NCI-H460 (cell line): ENCODE measurements around the gene MMP14. TPM values are rescaled to one million over a fixed set of nuclear protein-coding genes. Genes with fewer than 3 reads are reported as not detected.
"Not testable (repeated sequence)": the region's sequence is repeated elsewhere in the genome, so short reads cannot be mapped to it uniquely, and the experiment has no call there.

ENCODE experiments used
- DNase-seq: peaks from one replicate; pipeline ENCODE4 v3.0.0-alpha.2; 2016; ENCODE audit warnings: low read depth; ENCODE audit errors: extremely low read depth
- total RNA-seq: library from RNA; depleted of rRNA; stranded (reverse); fragments of >200 nt; shearing (Covaris generic); gene quantifications from 2 replicates; pipeline ENCODE4 v1.2.3, GENCODE V29; 2014

MMP14 gene
- total RNA-seq, 1 experiment from 2014 or later, result 0.30 TPM

DNA sequence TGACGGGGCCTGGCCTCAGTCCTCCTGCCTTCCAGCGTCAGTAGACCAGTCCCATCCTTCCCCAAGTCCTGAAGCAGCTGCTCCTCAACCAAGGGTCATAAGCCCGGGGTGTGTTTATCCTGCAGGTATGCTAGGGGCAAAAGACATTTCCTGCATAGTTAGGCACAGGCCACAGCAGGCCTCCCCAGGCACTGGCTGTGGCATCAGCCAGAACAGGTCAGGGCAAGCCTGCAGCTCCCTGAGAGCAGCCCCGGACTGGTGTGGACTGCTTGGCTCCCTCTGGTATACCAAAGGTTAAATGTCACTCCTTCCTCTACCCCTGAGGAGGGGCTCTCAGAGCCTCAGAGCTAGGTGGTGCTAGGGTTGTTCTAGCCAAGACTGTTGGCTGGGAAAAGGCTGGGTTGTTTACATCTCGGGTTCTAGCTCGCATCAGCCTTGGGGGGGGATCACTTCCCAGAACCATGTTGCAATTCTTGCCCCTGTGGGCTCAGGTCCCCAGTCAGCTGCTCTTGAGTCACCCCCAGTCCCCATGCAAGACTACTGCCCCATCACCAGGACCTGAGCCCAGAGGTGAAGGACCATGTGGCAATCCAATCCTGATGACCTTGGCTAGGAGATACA is 2.9 kb downstream of the MMP14 start:
- no peak for DNase-seq

DNA sequence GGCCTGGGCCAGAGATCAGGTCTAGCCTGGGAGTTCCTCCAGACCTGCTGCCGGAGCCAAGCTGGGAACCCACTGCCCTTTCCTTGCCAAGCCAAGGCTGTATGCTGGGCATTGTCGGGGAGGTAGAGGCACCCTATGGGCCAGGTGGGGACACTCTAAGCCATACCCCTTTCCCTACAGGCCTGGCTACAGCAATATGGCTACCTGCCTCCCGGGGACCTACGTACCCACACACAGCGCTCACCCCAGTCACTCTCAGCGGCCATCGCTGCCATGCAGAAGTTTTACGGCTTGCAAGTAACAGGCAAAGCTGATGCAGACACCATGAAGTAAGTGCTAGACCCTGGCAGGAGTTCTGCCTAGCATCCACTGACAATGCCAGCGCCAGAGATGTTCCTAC is 4.9 kb downstream of the MMP14 start:
- DNase-seq, result no peak

DNA sequence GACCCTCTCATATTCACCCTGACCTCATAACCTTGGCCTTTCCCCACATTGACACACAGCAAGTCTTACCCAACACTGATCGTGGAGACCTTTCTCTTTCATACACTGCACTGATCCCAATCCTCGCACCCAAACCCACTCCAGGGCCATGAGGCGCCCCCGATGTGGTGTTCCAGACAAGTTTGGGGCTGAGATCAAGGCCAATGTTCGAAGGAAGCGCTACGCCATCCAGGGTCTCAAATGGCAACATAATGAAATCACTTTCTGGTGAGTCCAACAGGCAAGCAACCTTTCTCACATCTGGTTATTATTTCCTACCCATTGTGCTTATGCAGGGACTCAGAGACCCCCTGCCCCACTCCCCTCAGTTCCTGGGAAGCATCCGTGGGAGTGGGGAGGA is 5.4 kb downstream of the MMP14 start:
- DNase-seq, result no peak

DNA sequence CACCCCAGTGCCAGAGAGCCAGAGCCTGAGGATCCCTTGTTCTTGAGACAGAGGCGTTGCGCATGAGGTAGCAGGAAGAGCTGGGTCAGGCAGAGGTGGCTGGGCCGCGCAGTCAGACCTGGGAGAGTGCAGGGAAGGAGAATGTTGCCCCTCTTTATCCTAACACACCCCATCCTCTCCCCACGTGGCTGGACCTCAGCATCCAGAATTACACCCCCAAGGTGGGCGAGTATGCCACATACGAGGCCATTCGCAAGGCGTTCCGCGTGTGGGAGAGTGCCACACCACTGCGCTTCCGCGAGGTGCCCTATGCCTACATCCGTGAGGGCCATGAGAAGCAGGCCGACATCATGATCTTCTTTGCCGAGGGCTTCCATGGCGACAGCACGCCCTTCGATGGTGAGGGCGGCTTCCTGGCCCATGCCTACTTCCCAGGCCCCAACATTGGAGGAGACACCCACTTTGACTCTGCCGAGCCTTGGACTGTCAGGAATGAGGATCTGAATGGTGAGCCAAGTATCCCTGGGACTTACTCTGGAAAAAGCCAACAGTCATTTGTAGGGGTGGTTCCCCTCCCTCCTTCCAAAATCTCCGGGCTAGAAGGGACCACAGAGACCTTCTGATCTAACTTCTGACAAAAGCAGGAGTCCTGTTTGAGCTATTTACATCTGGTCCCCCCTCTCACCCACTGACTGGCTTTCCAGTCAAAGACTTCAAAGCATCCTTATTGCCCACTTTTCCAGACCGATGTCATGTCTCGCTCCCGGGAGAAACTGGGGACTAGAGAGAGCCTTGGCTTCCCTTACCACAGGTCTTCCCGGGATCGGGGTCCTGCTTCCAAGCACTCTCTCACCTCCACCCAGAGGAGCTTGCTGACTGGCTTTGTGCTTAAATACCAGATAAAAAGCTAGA is 6.1 kb downstream of the MMP14 start:
- DNase-seq, result no peak

DNA sequence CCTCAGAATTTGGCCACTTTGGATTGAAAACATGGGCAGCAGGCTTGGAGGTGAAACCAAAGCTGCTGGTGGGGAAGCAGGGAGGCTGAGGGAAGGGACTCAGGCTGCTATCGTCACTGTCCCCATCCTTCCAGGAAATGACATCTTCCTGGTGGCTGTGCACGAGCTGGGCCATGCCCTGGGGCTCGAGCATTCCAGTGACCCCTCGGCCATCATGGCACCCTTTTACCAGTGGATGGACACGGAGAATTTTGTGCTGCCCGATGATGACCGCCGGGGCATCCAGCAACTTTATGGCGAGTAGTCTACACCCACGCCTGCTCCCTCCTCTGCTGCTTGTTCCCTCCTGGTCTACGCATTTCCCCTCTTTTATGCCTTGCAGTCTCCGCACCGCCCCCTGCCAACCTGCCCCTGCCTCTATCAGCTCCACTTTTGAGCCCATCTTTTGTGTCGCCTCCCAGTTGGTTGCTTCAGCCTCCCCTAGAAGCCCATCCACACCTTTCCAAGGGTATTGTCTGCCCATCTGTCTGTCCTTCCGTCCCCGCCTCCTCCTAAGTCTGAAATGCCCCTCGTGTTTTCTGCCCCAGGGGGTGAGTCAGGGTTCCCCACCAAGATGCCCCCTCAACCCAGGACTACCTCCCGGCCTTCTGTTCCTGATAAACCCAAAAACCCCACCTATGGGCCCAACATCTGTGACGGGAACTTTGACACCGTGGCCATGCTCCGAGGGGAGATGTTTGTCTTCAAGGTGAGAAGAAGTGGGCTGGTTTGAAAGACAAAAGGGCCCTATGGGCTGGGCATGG is 6.9 kb downstream of the MMP14 start:
- DNase-seq, result no peak

DNA sequence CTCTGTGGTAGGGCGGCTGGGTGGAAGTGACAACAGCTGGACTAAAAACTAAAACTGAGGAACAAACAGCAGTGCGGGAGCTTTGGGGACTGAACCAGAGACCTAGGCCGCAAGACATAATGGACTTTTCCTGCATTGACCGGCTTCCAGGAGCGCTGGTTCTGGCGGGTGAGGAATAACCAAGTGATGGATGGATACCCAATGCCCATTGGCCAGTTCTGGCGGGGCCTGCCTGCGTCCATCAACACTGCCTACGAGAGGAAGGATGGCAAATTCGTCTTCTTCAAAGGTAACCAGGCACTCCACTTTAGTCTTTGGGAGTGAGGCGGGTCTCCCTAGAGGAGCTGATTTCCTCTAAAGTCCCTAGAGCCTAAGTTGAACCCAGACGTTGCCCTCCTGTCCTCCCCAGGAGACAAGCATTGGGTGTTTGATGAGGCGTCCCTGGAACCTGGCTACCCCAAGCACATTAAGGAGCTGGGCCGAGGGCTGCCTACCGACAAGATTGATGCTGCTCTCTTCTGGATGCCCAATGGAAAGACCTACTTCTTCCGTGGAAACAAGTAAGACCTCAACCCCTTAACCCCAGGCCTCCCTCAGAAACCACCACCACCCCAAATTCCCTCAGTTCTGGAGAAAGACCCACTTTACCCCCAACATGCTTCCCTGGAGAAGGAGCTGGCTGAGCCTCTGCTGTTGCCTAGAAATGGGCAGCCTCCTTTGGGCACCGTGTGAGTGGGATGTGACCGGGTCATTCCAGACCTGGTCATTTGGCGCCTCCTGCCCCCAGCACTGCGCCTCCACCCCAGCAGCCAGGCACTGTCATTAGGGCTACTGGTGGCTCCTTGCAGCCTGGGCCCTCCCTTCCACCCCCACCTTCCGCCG is 8.1 kb downstream of the MMP14 start:
- DNase-seq, result no peak

DNA sequence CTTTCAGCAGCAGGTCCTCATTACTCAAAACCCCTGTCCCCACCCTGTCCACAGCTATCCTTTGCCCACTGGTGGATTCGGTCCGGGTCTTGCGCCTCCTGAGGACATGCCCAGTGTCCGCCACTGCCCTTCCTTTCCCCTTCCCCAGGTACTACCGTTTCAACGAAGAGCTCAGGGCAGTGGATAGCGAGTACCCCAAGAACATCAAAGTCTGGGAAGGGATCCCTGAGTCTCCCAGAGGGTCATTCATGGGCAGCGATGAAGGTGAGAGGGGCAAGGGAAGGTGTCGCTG is 8.7 kb downstream of the MMP14 start:
- no peak for DNase-seq

DNA sequence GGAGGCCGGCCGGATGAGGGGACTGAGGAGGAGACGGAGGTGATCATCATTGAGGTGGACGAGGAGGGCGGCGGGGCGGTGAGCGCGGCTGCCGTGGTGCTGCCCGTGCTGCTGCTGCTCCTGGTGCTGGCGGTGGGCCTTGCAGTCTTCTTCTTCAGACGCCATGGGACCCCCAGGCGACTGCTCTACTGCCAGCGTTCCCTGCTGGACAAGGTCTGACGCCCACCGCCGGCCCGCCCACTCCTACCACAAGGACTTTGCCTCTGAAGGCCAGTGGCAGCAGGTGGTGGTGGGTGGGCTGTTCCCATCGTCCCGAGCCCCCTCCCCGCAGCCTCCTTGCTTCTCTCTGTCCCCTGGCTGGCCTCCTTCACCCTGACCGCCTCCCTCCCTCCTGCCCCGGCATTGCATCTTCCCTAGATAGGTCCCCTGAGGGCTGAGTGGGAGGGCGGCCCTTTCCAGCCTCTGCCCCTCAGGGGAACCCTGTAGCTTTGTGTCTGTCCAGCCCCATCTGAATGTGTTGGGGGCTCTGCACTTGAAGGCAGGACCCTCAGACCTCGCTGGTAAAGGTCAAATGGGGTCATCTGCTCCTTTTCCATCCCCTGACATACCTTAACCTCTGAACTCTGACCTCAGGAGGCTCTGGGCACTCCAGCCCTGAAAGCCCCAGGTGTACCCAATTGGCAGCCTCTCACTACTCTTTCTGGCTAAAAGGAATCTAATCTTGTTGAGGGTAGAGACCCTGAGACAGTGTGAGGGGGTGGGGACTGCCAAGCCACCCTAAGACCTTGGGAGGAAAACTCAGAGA is 9.6 kb downstream of the MMP14 start:
- no peak for DNase-seq

DNA sequence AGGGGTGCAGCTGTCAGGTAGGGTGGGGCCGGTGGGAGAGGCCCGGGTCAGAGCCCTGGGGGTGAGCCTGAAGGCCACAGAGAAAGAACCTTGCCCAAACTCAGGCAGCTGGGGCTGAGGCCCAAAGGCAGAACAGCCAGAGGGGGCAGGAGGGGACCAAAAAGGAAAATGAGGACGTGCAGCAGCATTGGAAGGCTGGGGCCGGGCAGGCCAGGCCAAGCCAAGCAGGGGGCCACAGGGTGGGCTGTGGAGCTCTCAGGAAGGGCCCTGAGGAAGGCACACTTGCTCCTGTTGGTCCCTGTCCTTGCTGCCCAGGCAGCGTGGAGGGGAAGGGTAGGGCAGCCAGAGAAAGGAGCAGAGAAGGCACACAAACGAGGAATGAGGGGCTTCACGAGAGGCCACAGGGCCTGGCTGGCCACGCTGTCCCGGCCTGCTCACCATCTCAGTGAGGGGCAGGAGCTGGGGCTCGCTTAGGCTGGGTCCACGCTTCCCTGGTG is 10.5 kb downstream of the MMP14 start:
- no peak for DNase-seq

DNA sequence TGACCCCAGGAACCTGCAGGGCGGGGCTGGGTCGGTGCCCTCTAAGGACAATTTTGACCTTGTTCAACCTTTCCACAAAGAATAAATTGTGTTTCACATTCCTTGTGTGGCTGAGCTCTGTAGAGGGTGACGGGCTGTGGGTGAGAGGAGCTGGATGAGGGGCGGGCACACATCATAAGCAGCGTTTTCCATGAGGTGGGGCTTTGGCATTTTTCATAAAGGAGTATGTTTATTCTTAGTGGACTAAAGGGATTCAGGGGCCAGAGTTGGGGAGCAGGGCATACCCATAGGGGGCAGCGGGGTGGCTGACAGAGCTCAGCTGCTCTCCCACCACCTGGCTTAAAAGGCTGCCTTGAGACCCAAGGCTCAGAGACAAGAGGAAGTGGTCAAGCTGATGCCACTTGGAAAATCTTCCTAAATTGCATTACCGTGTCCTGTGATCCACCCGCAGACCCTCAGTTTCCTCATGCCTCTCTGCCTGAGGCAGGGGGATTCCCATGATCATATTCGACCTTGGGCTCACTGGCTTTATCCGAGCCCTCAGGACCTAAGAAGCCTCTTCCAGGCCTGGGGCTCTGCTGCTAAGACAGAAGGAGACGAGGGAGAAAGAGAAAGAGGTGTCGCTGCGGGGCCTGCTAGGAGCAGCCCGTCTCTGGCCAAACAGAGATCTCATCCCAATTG is 11.4 kb downstream of the MMP14 start:
- DNase-seq, result no peak

DNA sequence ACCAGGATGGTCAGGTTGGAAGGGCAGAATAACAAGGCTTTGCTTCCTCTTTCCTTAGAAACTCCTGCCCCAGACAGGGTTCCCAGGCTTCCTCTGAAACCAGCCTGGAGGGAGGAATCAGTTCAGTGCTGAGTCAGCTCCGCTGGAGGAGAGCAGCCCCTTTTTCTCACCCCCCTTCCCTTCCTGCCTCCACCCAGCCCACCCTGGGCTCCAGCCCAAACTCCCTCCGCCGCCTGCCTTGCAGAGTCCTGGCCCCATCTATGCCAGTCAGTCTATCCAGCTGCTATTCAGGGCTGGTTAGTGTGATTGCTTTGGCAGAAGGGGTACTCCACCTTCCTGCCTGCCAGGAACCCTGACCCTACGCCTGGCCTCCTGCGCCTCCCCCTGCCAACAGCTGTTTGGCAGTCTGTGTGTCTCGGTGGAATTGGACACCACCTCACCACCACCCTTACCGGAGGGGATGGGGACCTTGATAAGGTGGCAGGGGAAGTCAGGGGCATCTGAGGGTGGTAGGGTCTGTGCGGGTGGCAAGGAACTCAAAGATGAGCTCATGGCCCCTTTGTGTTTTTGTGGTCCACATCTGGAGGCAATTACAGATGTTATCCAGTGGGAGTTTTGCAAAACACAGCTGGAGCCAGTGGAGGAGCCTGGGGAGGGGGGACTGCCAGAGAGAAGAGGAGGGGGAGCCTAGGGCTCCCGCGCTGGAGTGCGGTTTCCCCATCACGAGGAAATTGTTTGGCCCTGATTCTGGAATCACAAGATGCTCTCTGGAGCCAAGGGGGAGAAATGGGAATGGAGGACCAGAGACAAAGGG is 12.2 kb downstream of the MMP14 start:
- DNase-seq, result no peak

DNA sequence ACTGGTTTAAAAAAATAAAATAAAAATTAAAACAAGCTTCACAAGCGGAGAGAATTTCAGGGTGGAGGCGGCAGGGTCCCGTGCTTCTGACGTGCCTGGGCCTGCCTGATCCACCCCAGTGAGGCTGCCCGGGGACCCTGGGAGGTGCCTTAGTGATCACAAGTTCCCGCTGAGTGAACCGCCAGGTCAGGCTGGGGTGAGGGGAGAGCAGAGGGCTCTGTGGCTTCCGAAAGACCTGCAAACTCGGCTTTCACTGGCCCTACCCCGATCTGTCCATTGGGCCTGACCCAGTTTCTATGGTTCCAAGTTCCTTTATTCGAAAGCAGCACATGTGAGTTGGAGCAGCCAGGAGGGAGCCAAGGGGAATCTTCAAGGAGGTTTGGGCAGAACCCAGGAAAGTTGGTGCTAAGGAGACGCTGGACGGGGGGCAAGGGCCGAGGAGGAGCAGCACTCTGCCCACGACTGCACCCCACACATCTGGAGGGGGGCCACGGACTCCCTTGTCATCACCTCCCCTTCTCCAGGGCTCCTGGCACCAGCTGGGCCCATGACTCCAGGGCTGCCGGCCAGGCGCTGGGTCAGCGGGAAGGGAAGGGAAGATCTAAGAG is 12.9 kb downstream of the MMP14 start:
- DNase-seq, result no peak

DNA sequence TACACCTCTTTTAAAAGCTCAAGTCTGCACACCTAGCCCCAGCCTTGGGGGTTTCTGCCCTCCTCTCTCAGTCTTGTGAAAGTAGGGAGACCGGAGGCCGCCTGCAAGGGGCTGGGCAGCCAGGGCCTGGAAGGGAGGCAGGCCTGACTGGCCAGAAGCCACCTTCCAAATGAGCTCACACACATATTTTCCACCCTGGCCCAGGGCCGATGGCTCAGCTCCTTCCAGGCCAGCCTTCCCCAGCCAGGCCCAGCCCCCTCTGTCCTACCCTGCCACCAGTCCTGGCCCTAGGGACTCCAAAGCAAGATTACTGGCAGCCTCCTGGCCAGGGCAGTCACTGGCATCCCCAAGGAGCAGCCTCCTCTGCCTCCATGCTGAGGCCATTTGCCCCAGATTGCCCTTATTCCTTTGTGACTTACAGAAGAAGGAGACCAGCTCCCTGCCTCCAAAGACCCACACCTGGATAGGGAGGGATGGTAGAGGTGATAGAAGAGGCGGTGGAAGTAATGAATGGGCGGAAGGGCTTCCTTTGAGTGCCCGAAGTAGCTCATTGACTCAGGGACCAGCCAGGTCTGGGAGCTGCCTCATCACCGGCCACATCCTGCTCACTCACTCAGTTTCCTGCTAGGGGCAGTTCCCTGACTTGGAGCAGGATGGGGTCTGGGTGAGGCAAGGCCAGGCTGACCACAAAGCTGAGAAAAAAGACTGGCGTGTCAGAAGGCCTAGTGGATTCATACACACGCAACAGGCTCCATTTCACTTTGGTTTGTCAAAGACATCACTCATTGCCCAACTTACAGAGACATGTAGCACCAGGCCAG is 14.8 kb downstream of the MMP14 start:
- DNase-seq, result no peak

DNA sequence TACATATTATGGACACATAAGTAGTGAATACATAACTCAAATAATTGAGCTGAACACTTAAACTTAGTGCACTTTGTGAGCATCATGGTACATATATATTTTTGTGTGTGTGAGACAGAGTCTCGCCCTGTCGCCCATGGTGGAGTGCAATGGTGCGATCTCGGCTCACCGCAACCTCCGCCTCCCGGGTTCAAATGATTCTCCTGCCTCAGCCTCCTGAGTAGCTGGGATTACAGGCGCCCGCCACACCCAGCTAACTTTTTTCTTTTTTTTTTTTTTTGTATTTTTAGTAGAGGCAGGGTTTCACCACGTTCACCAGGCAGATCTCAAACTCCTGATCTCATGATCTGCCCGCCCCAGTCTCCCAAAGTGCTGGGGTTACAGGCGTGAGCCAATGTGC is 15.8 kb downstream of the MMP14 start:
- not testable (repeated sequence) for DNase-seq

DNA sequence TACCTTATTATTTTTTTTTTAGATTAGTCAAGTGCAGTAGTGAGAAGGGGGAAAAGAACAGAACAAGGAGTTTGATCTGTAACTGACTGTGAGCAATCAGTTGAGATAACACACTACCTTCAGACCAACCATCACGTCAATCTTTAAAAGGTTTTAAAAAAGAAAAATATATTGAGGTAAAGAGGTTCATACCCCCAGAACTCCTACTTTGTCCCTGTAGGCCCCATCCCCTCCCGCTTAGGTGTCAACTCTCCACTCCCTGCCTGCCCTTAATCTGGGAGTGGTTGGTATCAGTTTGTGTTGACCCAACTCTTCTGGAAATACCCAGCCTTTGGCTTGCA is 16.2 kb downstream of the MMP14 start:
- DNase-seq, result no peak

DNA sequence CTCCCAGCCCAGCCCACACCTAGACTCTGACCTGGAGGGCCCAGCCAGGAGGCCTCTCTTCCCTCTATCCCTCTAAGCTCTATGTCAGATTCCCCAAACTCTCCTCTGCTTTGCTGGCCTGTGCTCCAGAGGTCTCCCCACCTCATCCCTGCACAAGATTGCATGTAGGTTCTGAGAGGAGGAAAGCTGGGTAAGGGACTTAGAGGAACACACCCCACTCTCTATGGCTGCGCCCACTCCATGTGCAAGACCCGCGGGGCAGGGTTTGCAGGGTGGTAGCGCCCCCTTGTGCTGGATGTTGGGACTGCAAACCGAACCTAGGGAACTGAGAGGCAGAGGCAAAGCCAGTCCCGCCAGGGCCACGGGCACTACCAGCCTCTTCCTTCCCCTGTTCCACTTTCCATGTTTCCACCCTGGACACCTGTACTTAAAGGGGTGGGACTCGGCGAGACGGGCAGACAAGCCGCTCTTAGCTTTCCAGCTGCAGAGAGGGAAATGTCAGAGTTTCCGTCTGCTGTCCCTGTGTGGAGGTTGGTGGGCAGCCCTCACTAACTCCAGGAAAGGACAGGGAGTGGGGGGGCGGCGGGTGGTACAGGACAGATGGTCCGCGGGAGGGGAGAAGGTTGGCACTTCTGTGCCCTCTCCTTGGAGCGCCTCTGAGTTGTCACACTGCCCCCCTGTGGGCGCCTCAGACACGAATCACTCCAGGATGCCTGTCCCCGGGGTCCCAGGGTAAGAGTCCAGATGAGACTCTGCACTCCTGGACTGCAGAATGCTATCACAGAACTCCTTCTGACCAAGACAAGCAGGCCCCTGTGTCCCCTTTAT is 16.8 kb downstream of the MMP14 start:
- peak; percentile 69 for DNase-seq
